ENCODE data around the gene MPPE1. TPM values are rescaled to one million over a fixed set of nuclear protein-coding genes. Genes with fewer than 3 reads are reported as not detected.

Gene MPPE1
- total and polyA plus RNA-seq, 10 of the 15 experiments (the other 5 are each of a cell fraction or from before 2014, with no cell fraction given): 13.8 to 34.5 (median 27.6) TPM

GRCh38 chr18:11866764-11867163, 41.4 kb downstream of the MPPE1 start:
- H4K20me1 ChIP-seq (ENCODE audit: control insufficient read depth, insufficient read depth): no peaks in the 10 kb centered on the region
- H2AFZ ChIP-seq (ENCODE audit: control insufficient read depth, low read depth, low read length): no peak overlapping the region
- no peak overlapping the region for H3K4me3 ChIP-seq
- TF ChIP-seq BHLHE40 (IDR thresholded peaks at IDR 0.05; ENCODE audit: borderline replicate concordance in 1 of 2, low read depth in 2 of 2, low read length in 1 of 2): no peak
- no peak for TF ChIP-seq BCL3 (IDR thresholded peaks at IDR 0.05; ENCODE audit: borderline replicate concordance, insufficient read depth, low read depth, low read length, poor library complexity, severe bottlenecking)
- no peak for TF ChIP-seq CREB1 (IDR thresholded peaks at IDR 0.05; ENCODE audit: low read depth)
- no peak for TF ChIP-seq POLR2A (IDR thresholded peaks at IDR 0.05; ENCODE audit: low read depth, low read length)
- TF ChIP-seq SREBF2 (IDR thresholded peaks at IDR 0.05; ENCODE audit: low read length): no peak
- TF ChIP-seq IKZF1 (conservative IDR thresholded peaks at IDR 0.05): no peak
- no peak for TF ChIP-seq REST (IDR thresholded peaks at IDR 0.05; ENCODE audit: low read depth, low read length)
- no peak for TF ChIP-seq BCL11A (IDR thresholded peaks at IDR 0.05; ENCODE audit: low read depth, low read length)
- no peak for TF ChIP-seq TCF12 (IDR thresholded peaks at IDR 0.05; ENCODE audit: low read depth, low read length)
- TF ChIP-seq ZBTB33 (IDR thresholded peaks at IDR 0.05): no peak
- no peak for TF ChIP-seq ASH2L (IDR thresholded peaks at IDR 0.05; ENCODE audit: borderline replicate concordance, low read depth)
- TF ChIP-seq RFX5 (IDR thresholded peaks at IDR 0.05; ENCODE audit: low read depth, low read length): no peak
- TF ChIP-seq SUZ12 (IDR thresholded peaks at IDR 0.05; ENCODE audit: unreplicated experiment): no peak
- TF ChIP-seq KDM1A (IDR thresholded peaks at IDR 0.05; ENCODE audit: borderline replicate concordance): no peak
- no peak for DNase-seq (ENCODE audit: low read depth, low spot score)
- in situ Hi-C loops (cut with MboI) (no loop called here), intact Hi-C loops (cut with micrococcal nuclease; ENCODE audit: unreplicated experiment) (no loop called here)
- ChIA-PET RAD21 (ENCODE audit: unreplicated experiment) (no interaction called here), POLR2A (interaction anchor here (0.5 kb wide), 1 partner anchor 113 kb away, joined by 4 read pairs; no protein-coding TSS in a partner anchor), CTCF (no interaction called here), SMC1A (ENCODE audit: uncharacterized antibody, unreplicated experiment) (no interaction called here)
- no peak overlapping the region for H3K9ac ChIP-seq (ENCODE audit: control insufficient read depth, insufficient read depth, low read length)
- no peak for FAIRE-seq
- H3K79me2 ChIP-seq (ENCODE audit: control insufficient read depth, insufficient read depth, low read length): no peaks in the 10 kb centered on the region
- no peaks in the 10 kb centered on the region for H3K36me3 ChIP-seq (ENCODE audit: control insufficient read depth in 2 of 2, insufficient read depth in 2 of 2, low read length in 1 of 2)
- no peaks in the 10 kb centered on the region for H3K9me3 ChIP-seq (replicated peaks; ENCODE audit: control insufficient read depth, insufficient read depth, low read length)
- no peaks in the 10 kb centered on the region; a peak in 1 of 4 replicates for H3K27me3 ChIP-seq (replicated peaks in 1 of 2; ENCODE audit: control insufficient read depth in 2 of 2, insufficient read depth in 2 of 2, low read length in 1 of 2)
- no peaks in the 10 kb centered on the region for H3K4me1 ChIP-seq (ENCODE audit: control insufficient read depth, insufficient read depth, low read length)
- H3K27ac ChIP-seq (ENCODE audit: control insufficient read depth, insufficient read depth): no peak overlapping the region
- ATAC-seq: no peak
- no TSS peak for BruUV-seq (replicated peaks)
- H3K4me2 ChIP-seq (ENCODE audit: control insufficient read depth, insufficient read depth): no peak overlapping the region
- 36% methylated on average over 5 of the region's 5 CpGs for WGBS (ENCODE audit: insufficient coverage, insufficient replicate concordance, low lambda C conversion rate, missing lambda C conversion rate)

Data from GM12878 (cell line).